Activated B cell treated with CpG ODN at 0.5 μM for 24 hours (primary cell): ENCODE data around the gene RPS27L. TPM values are rescaled to one million over a fixed set of nuclear protein-coding genes. Genes with fewer than 3 reads are reported as not detected.

Experiments used
- ATAC-seq: fragments of 200-7000 bp; cut with Tn5 transposase; one replicate; pipeline ENCODE4 v1.10.0; 2021; ENCODE audit warnings: low read depth, mild to moderate bottlenecking, moderate library complexity
- CTCF ChIA-PET: fragments of 350-600 bp; sonication (Branson Sonifier 250); formaldehyde crosslinking; loops from one replicate; lab custom pipeline; 2021; ENCODE audit warnings: antibody characterized with exemption; lab: Charles Lee
- POLR2A ChIA-PET: fragments of 350-600 bp; sonication (Branson Sonifier 250); formaldehyde crosslinking; loops from one replicate; lab custom pipeline; 2021; ENCODE audit warnings: antibody characterized with exemption; lab: Charles Lee
- DNase-seq: peaks from one replicate; pipeline ENCODE4 v3.0.0; 2022
- H3K27ac Mint-ChIP-seq: one replicate; pipeline ENCODE4 v1.8.0; 2020; ENCODE audit warnings: mixed read lengths
- H3K27me3 Mint-ChIP-seq: one replicate; pipeline ENCODE4 v1.8.0; 2021; ENCODE audit warnings: mixed read lengths
- H3K36me3 Mint-ChIP-seq: one replicate; pipeline ENCODE4 v1.8.0; 2021; ENCODE audit warnings: low read depth, mixed read lengths
- H3K4me1 Mint-ChIP-seq: one replicate; pipeline ENCODE4 v1.8.0; 2021; ENCODE audit warnings: mixed read lengths
- H3K4me3 Mint-ChIP-seq: one replicate; pipeline ENCODE4 v1.8.0; 2020; ENCODE audit warnings: mild to moderate bottlenecking, mixed read lengths
- H3K9me3 Mint-ChIP-seq: one replicate; pipeline ENCODE4 v1.8.0; 2020; ENCODE audit warnings: mixed read lengths
- intact Hi-C: fragments of 100-400 bp; cut with micrococcal nuclease; formaldehyde crosslinking; loops from one replicate; pipeline ENCODE4 v1.15.1; 2024
- total RNA-seq: library from RNA; stranded (reverse); gene quantifications from 2 replicates; pipeline ENCODE4 v1.2.3, GENCODE V29; 2022
- TF ChIP-seq, protein P1 (sequence below): fragments of 200-600 bp; IDR thresholded peaks from one replicate; pipeline ENCODE4 v1.8.0; 2022; ENCODE audit warnings: antibody characterized with exemption, mild to moderate bottlenecking

The RPS27L gene
- total RNA-seq, 1 donor from 2014 or later: 70.8 TPM

DNA sequence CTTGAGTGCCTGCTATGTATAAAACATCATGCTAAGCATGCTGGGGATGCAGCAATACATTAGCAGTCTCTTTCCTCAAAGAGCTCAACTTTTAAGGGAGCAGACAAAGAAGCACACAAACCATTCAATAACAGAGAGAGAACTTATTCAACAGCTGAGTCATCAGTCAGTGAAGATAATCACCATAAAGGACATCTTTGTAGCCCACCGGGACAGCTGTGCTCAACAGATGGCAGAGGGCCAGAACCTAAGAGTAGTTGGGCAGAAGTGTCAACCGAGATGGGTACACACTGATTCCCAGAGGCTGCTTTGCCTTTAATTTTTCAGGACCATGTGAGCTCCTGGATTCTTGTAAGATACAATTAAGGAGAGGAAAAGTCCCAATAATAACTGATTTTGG lies 27.9 kb upstream of the RPS27L start:
- TF ChIP-seq, protein P1, sequence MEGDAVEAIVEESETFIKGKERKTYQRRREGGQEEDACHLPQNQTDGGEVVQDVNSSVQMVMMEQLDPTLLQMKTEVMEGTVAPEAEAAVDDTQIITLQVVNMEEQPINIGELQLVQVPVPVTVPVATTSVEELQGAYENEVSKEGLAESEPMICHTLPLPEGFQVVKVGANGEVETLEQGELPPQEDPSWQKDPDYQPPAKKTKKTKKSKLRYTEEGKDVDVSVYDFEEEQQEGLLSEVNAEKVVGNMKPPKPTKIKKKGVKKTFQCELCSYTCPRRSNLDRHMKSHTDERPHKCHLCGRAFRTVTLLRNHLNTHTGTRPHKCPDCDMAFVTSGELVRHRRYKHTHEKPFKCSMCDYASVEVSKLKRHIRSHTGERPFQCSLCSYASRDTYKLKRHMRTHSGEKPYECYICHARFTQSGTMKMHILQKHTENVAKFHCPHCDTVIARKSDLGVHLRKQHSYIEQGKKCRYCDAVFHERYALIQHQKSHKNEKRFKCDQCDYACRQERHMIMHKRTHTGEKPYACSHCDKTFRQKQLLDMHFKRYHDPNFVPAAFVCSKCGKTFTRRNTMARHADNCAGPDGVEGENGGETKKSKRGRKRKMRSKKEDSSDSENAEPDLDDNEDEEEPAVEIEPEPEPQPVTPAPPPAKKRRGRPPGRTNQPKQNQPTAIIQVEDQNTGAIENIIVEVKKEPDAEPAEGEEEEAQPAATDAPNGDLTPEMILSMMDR: no peak

DNA sequence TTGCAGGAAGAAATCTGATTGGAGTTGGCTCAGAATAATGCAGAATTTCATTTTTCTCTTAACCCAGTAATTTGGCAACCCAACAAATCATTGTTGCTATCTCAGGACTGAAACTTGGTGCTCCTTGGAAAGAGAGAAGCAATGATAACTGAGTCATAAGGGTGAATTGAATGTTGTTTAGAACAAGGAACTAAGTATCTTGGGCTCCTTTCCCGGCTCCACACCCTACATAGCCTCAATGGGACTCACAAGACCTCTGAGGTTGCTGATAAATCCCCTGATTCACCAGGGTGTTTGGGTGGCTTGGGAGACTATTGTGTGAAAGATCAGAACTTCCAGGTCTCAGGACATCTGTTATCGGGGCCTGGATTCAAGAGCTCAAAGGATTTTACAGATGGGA lies 24.4 kb upstream of the RPS27L start:
- H3K36me3 Mint-ChIP-seq: no peaks in the 10 kb centered on the region
- no peaks in the 10 kb centered on the region for H3K9me3 Mint-ChIP-seq
- DNase-seq: no peak

More for the DNA sequence above, 27.9 kb upstream of the RPS27L start:
- no peaks in the 10 kb centered on the region for H3K9me3 Mint-ChIP-seq
- CTCF ChIA-PET: interaction anchor here (0.7 to 2.2 kb wide), 3 partner anchors 11 to 136 kb away, joined by 3 to 5 read pairs (median 4); no protein-coding TSS in a partner anchor
- H3K27ac Mint-ChIP-seq: no peak overlapping the region
- no peak for ATAC-seq
- intact Hi-C loops: no loop called here
- H3K36me3 Mint-ChIP-seq: peaks cover 12% of the 10 kb centered on the region
- no peak for DNase-seq
- H3K4me1 Mint-ChIP-seq: peaks cover 17% of the 10 kb centered on the region
- POLR2A ChIA-PET: no interaction called here
- no peaks in the 10 kb centered on the region for H3K27me3 Mint-ChIP-seq
- H3K4me3 Mint-ChIP-seq: no peak overlapping the region

DNA sequence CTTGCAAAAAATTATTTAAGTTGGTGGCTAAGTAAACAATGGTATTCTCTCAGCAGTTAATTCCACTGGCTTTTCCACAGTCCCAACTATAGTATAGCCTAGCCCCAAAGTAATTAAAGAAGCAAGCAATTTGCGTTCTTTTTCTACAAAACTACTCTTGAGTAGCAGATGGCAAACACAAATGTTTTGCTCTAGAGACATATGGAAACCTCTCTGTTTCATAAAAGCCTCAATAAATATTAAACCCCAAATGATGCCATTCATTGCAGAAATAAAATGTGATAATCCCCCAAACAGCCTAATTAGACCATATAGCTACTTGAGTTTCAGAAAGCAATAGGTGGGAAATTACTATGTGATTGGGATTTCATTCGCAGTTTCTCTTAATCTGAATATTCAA lies 23.5 kb upstream of the RPS27L start:
- Mint-ChIP-seq H3K27me3 (no peaks in the 10 kb centered on the region), H3K4me3 (no peak overlapping the region), H3K4me1 (peaks cover 3% of the 10 kb centered on the region), H3K9me3 (no peaks in the 10 kb centered on the region), H3K27ac (no peak overlapping the region), H3K36me3 (no peaks in the 10 kb centered on the region)
- ChIA-PET CTCF (no interaction called here), POLR2A (interaction anchor here (1.1 kb wide), 1 partner anchor 8 kb away, joined by 3 read pairs; the partner anchor contains the start of gene RAB8B)
- intact Hi-C loops: no loop called here
- TF ChIP-seq, protein P1: no peak
- no peak for DNase-seq
- ATAC-seq: no peak

More for the DNA sequence above, 24.4 kb upstream of the RPS27L start:
- ATAC-seq: no peak
- POLR2A ChIA-PET: no interaction called here
- H3K27ac Mint-ChIP-seq: no peak overlapping the region
- CTCF ChIA-PET: no interaction called here
- peaks cover 5% of the 10 kb centered on the region for H3K4me1 Mint-ChIP-seq
- intact Hi-C loops: no loop called here
- TF ChIP-seq, protein P1: no peak
- H3K4me3 Mint-ChIP-seq: no peak overlapping the region
- H3K27me3 Mint-ChIP-seq: no peaks in the 10 kb centered on the region

DNA sequence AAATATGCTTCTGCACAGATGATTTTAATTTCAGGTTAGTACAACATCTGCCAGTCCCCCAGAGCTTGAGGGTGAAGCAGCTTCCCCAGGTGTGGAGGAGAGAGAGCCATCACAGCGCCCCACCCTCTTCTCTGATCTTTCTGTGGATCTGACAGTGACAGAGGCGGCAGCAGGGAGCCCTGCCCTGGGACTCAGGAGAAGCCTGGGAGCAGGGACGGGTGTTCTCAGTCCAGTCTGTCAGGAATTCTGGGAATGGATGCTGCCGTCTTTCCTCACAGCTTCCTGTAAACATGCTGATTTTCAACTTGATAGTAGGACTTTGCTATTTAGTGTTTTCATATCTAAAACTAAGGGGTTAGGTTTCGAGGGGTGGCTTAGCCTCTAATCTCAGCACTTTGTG lies 20.8 kb upstream of the RPS27L start:
- Mint-ChIP-seq H3K27me3 (no peaks in the 10 kb centered on the region), H3K36me3 (no peaks in the 10 kb centered on the region), H3K27ac (no peak overlapping the region), H3K4me1 (peaks cover 3% of the 10 kb centered on the region), H3K9me3 (no peaks in the 10 kb centered on the region), H3K4me3 (no peak overlapping the region)
- no peak for DNase-seq
- ChIA-PET POLR2A (interaction anchor here (0.6 kb wide), 1 partner anchor 1716 kb away, joined by 6 read pairs; no protein-coding TSS in a partner anchor), CTCF (no interaction called here)
- no peak for ATAC-seq
- TF ChIP-seq, protein P1: no peak
- intact Hi-C loops: no loop called here

DNA sequence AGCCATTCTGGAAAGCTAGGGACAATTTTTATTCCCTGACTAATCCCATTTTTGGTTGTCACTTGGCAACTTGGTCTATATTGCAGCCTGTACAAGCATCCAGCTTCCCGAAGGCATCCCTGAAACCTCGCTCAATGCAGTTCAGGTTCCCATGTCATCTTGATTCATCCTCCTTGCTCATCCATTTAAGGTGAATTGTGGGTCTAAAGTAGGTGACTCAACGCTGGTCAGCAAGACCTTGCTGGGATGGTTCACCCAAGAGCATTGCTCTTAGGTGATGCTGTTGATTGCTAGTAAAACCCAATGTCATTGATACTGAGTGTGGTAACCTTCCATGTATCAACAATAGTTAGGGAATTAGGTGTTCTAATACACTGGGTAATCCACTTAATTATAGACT lies 19.0 kb upstream of the RPS27L start:
- ChIA-PET CTCF (no interaction called here), POLR2A (no interaction called here)
- Mint-ChIP-seq H3K9me3 (no peaks in the 10 kb centered on the region), H3K27ac (no peak overlapping the region), H3K4me3 (no peak overlapping the region), H3K27me3 (no peaks in the 10 kb centered on the region), H3K4me1 (peaks cover 3% of the 10 kb centered on the region), H3K36me3 (no peaks in the 10 kb centered on the region)
- ATAC-seq: no peak
- intact Hi-C loops: no loop called here
- no peak for DNase-seq
- TF ChIP-seq, protein P1: no peak
